ENCODE results near the gene HYAL4. TPM values are rescaled to one million over a fixed set of nuclear protein-coding genes. Genes with fewer than 3 reads are reported as not detected.
"Not testable (repeated sequence)": the region's sequence is repeated elsewhere in the genome, so short reads cannot be mapped to it uniquely, and the experiment has no call there.

The HYAL4 gene
- total and polyA plus RNA-seq, 5 donors: 0.41 to 0.42 TPM; not detected in 3

DNA sequence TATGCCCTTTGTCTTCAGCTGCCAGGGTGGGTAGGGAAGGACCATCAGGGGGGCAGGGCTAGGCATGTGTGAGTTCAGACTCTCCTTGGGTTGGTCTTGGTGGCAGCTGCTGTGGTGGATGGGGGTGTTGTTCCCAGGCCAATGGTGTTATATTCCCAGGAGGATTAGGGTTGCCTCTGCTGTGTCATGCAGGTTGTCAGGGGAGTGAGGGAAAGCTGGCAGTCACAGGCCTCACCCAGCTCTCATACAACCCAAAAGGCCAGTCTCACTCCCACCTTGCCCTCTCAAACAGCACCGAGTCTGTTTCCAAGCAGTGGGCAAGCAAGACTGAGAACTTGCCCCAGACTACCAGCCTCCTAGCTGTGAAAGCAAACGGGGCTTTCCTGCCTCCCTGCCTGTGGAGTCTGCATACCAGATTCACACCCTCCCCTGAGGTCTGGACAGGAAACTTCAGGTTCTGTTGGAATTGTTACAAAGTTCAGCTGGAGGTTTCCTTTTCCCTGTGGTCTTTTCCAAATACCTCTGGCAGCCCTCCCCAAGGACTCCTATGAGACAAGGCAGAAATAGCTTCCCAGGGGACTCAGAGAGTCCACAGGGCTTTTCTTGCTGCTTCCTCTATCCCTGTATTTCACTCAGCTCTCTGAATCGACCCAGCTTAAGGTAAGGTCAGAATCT, 1.4 kb downstream of the HYAL4 start:
- Histone ChIP-seq H3K27me3 (ENCODE audit: control insufficient read depth, insufficient read depth) (no peaks in the 10 kb centered on the region), H3K27ac (ENCODE audit: low read length) (no peak overlapping the region), H3K9me3 (ENCODE audit: control insufficient read depth, low read length) (no peaks in the 10 kb centered on the region), H3K4me1 (ENCODE audit: control insufficient read depth, insufficient read depth, low read length) (no peaks in the 10 kb centered on the region), H3K4me3 (ENCODE audit: low read length) (no peak overlapping the region)
- intact Hi-C loops (cut with DNase I): no loop called here
- DNase-seq: no peak
- no peak for ATAC-seq
- 40% methylated on average over 3 of the region's 3 CpGs for WGBS

- no peaks in the 10 kb centered on the region for H3K4me1 ChIP-seq (ENCODE audit: control insufficient read depth, insufficient read depth, low read length)
- ATAC-seq (no peak), DNase-seq (no peak)
- H3K27ac ChIP-seq (ENCODE audit: low read length): no peak overlapping the region
- no peaks in the 10 kb centered on the region for H3K27me3 ChIP-seq (ENCODE audit: control insufficient read depth, insufficient read depth)
- intact Hi-C loops (cut with DNase I): no loop called here
- H3K9me3 ChIP-seq (ENCODE audit: control insufficient read depth, low read length): no peaks in the 10 kb centered on the region
- no peak overlapping the region for H3K4me3 ChIP-seq (ENCODE audit: low read length)
- 97% methylated on average over 1 of the region's 1 CpG for WGBS
These were observed 2.9 kb downstream of the HYAL4 start for GRCh38 chr7:123847868-123848267.

DNA sequence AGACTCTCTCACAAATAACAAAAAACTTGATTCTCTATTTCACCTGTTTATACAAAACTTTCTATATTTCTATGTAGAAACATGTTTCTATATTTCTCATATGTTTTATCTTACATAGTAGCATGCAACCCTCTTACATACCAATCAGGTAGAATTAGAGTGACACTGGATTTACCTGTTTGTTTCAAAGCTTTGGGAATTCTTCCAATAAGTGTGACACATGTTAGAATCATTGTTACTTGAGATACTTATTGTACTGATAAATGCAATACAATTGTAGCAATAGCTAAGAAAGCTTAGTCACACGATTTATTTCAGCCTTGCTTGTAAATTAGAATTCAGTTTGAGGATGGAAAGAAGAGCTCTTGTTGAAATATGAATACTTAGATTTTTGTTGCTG, 4.9 kb downstream of the HYAL4 start:
- no peak overlapping the region for H3K27ac ChIP-seq (ENCODE audit: low read length)
- no peaks in the 10 kb centered on the region for H3K27me3 ChIP-seq (ENCODE audit: control insufficient read depth, insufficient read depth)
- H3K4me1 ChIP-seq (ENCODE audit: control insufficient read depth, insufficient read depth, low read length): no peaks in the 10 kb centered on the region
- DNase-seq (no peak), ATAC-seq (no peak)
- 87% methylated on average over 1 of the region's 1 CpG for WGBS
- H3K9me3 ChIP-seq (ENCODE audit: control insufficient read depth, low read length): no peaks in the 10 kb centered on the region
- H3K4me3 ChIP-seq (ENCODE audit: low read length): no peak overlapping the region
- intact Hi-C loops (cut with DNase I): no loop called here

GRCh38 chr7:123851404-123851803, 6.4 kb downstream of the HYAL4 start:
- H3K4me3 ChIP-seq (ENCODE audit: low read length); H3K27ac ChIP-seq (ENCODE audit: low read length); H3K27me3 ChIP-seq (ENCODE audit: control insufficient read depth, insufficient read depth); ATAC-seq; H3K4me1 ChIP-seq (ENCODE audit: control insufficient read depth, insufficient read depth, low read length); H3K9me3 ChIP-seq (ENCODE audit: control insufficient read depth, low read length); DNase-seq; intact Hi-C loops (cut with DNase I): not testable (repeated sequence)
- 95% methylated on average over 5 of the region's 5 CpGs for WGBS

GRCh38 chr7:123854291-123854690, 9.3 kb downstream of the HYAL4 start:
- ATAC-seq; DNase-seq; intact Hi-C loops (cut with DNase I); H3K4me1 ChIP-seq (ENCODE audit: control insufficient read depth, insufficient read depth, low read length); H3K27me3 ChIP-seq (ENCODE audit: control insufficient read depth, insufficient read depth); H3K4me3 ChIP-seq (ENCODE audit: low read length); H3K9me3 ChIP-seq (ENCODE audit: control insufficient read depth, low read length); H3K27ac ChIP-seq (ENCODE audit: low read length): not testable (repeated sequence)
- 80% methylated on average over 2 of the region's 2 CpGs for WGBS

- intact Hi-C loops (cut with DNase I); H3K4me1 ChIP-seq (ENCODE audit: control insufficient read depth, insufficient read depth, low read length); H3K4me3 ChIP-seq (ENCODE audit: low read length); H3K27ac ChIP-seq (ENCODE audit: low read length); H3K9me3 ChIP-seq (ENCODE audit: control insufficient read depth, low read length); DNase-seq; H3K27me3 ChIP-seq (ENCODE audit: control insufficient read depth, insufficient read depth); ATAC-seq: not testable (repeated sequence)
- WGBS: 57% methylated on average over 1 of the region's 1 CpG
These were observed 11.5 kb downstream of the HYAL4 start for GRCh38 chr7:123856428-123856827.

DNA sequence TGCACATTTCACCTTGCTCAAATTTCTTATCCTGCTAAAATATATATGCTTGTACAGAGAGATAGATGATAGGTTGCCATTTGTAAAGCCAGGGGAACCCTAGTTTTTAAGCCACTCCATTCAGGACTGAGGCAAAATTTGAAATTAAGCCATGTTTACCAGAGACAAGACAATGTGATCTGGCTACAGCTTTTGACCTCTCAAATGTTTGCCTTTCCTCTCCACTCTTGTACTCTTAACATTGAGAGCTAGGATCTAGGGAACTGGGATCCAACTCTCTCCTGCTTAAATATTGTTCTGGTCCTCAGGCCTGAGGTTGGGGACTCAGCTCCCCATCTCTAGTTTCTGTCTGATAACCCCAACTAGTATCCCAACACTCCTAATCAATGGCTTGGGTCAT, 15.9 kb downstream of the HYAL4 start:
- no peaks in the 10 kb centered on the region for H3K27me3 ChIP-seq (ENCODE audit: control insufficient read depth, insufficient read depth)
- no peak for DNase-seq
- H3K27ac ChIP-seq (ENCODE audit: low read length): no peak overlapping the region
- ATAC-seq: no peak
- intact Hi-C loops (cut with DNase I): loop anchor here in 3 of 4 donors (5.0 to 10.0 kb wide), 4 partner anchors 56 to 276 kb away; no protein-coding TSS in a partner anchor
- no peaks in the 10 kb centered on the region for H3K9me3 ChIP-seq (ENCODE audit: control insufficient read depth, low read length)
- no peaks in the 10 kb centered on the region for H3K4me1 ChIP-seq (ENCODE audit: control insufficient read depth, insufficient read depth, low read length)
- H3K4me3 ChIP-seq (ENCODE audit: low read length): no peak overlapping the region

DNA sequence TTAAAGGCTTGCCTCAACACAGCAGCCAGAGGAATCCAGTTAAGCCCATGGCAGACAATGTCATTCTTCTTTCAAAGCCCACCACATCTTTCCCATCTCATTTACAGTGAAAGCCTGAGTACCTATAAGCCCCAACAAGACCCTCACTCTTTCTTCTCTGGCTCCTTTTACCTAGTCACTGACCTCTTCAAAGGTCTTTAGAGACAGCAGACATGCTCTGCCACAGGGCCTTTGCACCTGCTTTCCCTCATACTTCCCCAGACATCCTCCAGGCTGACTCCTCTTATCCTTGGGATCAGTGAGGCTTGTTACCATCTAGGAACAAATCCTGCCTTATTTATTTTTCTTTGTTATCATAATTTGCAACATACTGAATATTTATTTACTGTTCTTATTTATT, 17.8 kb downstream of the HYAL4 start:
- no peak overlapping the region for H3K27ac ChIP-seq (ENCODE audit: low read length)
- ATAC-seq (no peak), DNase-seq (no peak)
- no peaks in the 10 kb centered on the region for H3K4me1 ChIP-seq (ENCODE audit: control insufficient read depth, insufficient read depth, low read length)
- no peaks in the 10 kb centered on the region for H3K9me3 ChIP-seq (ENCODE audit: control insufficient read depth, low read length)
- intact Hi-C loops (cut with DNase I): loop anchor here in 3 of 4 donors (5.0 to 10.0 kb wide), 4 partner anchors 58 to 278 kb away; no protein-coding TSS in a partner anchor
- no peaks in the 10 kb centered on the region for H3K27me3 ChIP-seq (ENCODE audit: control insufficient read depth, insufficient read depth)
- H3K4me3 ChIP-seq (ENCODE audit: low read length): no peak overlapping the region

DNA sequence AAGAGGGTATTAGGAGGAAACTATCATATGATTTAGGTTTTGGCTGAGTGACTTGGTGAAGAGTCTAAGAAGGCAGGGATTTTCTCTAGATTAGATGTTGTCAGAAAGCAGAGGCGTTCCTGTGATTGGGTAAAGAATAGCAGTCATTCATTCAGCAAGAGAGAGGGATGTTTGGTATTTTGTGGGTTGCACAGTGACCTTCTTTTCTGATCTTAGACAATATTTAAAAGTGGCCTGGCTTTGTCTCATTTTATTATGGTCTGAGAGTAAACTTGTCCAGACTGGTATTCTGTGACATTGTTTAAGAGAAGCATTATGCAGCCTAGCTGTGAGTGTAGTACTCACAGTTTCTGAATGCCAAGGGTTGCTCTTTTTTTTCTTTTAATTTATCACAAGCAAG, 18.5 kb downstream of the HYAL4 start:
- Histone ChIP-seq H3K4me1 (ENCODE audit: control insufficient read depth, insufficient read depth, low read length) (no peaks in the 10 kb centered on the region), H3K27me3 (ENCODE audit: control insufficient read depth, insufficient read depth) (no peaks in the 10 kb centered on the region), H3K9me3 (ENCODE audit: control insufficient read depth, low read length) (no peaks in the 10 kb centered on the region), H3K4me3 (ENCODE audit: low read length) (no peak overlapping the region), H3K27ac (ENCODE audit: low read length) (no peak overlapping the region)
- 77% methylated on average over 1 of the region's 1 CpG for WGBS
- ATAC-seq (no peak), DNase-seq (no peak)
- intact Hi-C loops (cut with DNase I): loop anchor here in 3 of 4 donors (5.0 to 10.0 kb wide), 4 partner anchors 59 to 279 kb away; no protein-coding TSS in a partner anchor

DNA sequence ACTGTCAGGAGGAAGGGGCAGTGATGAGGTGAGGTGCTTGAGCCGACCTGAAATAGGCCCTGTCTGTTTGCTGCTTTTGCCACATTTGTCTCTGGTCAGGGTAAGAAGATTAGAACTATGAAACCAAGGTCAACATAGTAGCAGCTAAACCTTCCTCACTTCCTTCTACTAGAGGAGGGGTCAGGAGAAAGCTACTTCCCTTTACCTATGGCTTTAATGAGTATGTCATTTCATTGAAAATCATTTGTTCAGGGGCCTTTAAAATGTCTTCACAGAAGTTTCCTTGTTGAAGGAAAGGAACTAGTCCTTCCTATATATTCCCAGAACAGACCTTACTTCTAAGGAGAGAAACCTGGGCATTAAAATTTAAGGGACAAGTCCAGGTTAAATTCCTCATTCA, 19.0 kb downstream of the HYAL4 start:
- no peaks in the 10 kb centered on the region for H3K4me1 ChIP-seq (ENCODE audit: control insufficient read depth, insufficient read depth, low read length)
- no peak for DNase-seq
- no peak overlapping the region for H3K4me3 ChIP-seq (ENCODE audit: low read length)
- ATAC-seq: no peak
- WGBS: 61% methylated on average over 1 of the region's 1 CpG
- H3K27ac ChIP-seq (ENCODE audit: low read length): no peak overlapping the region
- H3K9me3 ChIP-seq (ENCODE audit: control insufficient read depth, low read length): no peaks in the 10 kb centered on the region
- intact Hi-C loops (cut with DNase I): loop anchor here in 3 of 4 donors (2.0 to 10.0 kb wide), 5 partner anchors 59 to 279 kb away; no protein-coding TSS in a partner anchor
- no peaks in the 10 kb centered on the region for H3K27me3 ChIP-seq (ENCODE audit: control insufficient read depth, insufficient read depth)

GRCh38 chr7:123864436-123864835, 19.5 kb downstream of the HYAL4 start:
- no peak overlapping the region for H3K27ac ChIP-seq (ENCODE audit: low read length)
- no peak for ATAC-seq

More at GRCh38 chr7:123864436-123864835, 19.5 kb downstream of the HYAL4 start:
- no peaks in the 10 kb centered on the region for H3K4me1 ChIP-seq (ENCODE audit: control insufficient read depth, insufficient read depth, low read length)
- WGBS: 72% methylated on average over 3 of the region's 3 CpGs
- intact Hi-C loops (cut with DNase I): loop anchor here in 3 of 4 donors (2.0 to 10.0 kb wide), 5 partner anchors 60 to 280 kb away; no protein-coding TSS in a partner anchor
- H3K9me3 ChIP-seq (ENCODE audit: control insufficient read depth, low read length): no peaks in the 10 kb centered on the region
- DNase-seq: no peak
- no peaks in the 10 kb centered on the region for H3K27me3 ChIP-seq (ENCODE audit: control insufficient read depth, insufficient read depth)
- no peak overlapping the region for H3K4me3 ChIP-seq (ENCODE audit: low read length)

Measured in right cardiac atrium (tissue), 5 donors.